ENCODE results near the gene SOD1. TPM values are rescaled to one million over a fixed set of nuclear protein-coding genes. Genes with fewer than 3 reads are reported as not detected.

The SOD1 gene
- total and polyA plus RNA-seq, 10 of the 15 experiments (the other 5 are each of a cell fraction or from before 2014, with no cell fraction given): 171 to 710 (median 313) TPM

- ATAC-seq (peak; percentile 53), FAIRE-seq (no peak), DNase-seq (ENCODE audit: low read depth, low spot score) (no peak)
- H2AFZ ChIP-seq (ENCODE audit: control insufficient read depth, low read depth, low read length): no peak overlapping the region
- no peaks in the 10 kb centered on the region for H3K9me3 ChIP-seq (replicated peaks; ENCODE audit: control insufficient read depth, insufficient read depth, low read length)
- intact Hi-C loops (cut with micrococcal nuclease; ENCODE audit: unreplicated experiment): no loop called here
- 30% methylated on average over 2 of the region's 2 CpGs for WGBS (ENCODE audit: insufficient coverage, insufficient replicate concordance, low lambda C conversion rate, missing lambda C conversion rate)
- H3K27me3 ChIP-seq (replicated peaks in 1 of 2; ENCODE audit: control insufficient read depth in 2 of 2, insufficient read depth in 2 of 2, low read length in 1 of 2): no peaks in the 10 kb centered on the region
- H3K4me1 ChIP-seq (ENCODE audit: control insufficient read depth, insufficient read depth, low read length): peaks cover 17% of the 10 kb centered on the region
- no peaks in the 10 kb centered on the region for H4K20me1 ChIP-seq (ENCODE audit: control insufficient read depth, insufficient read depth)
- no peak overlapping the region for H3K9ac ChIP-seq (ENCODE audit: control insufficient read depth, insufficient read depth, low read length)
- peaks cover 3 to 27% of the 10 kb centered on the region in 2 experiments; a peak in 3 of 4 replicates for H3K36me3 ChIP-seq (ENCODE audit: control insufficient read depth in 2 of 2, insufficient read depth in 2 of 2, low read length in 1 of 2)
- RAD21 ChIA-PET (ENCODE audit: unreplicated experiment): interaction anchor here (1.1 kb wide), 1 partner anchor 9 kb away, joined by 3 read pairs; no protein-coding TSS in a partner anchor
- in situ Hi-C loops (cut with MboI): no loop called here
- H3K4me3 ChIP-seq: no peak overlapping the region
- H3K4me2 ChIP-seq (ENCODE audit: control insufficient read depth, insufficient read depth): no peak overlapping the region
- BruUV-seq (replicated peaks): no TSS peak
- POLR2A ChIA-PET: interaction anchor here (1.5 kb wide), 1 partner anchor 104 kb away, joined by 6 read pairs; no protein-coding TSS in a partner anchor
- CTCF ChIA-PET: interaction anchor here (1.0 to 1.2 kb wide), 2 partner anchors 63 to 110 kb away, joined by 3 read pairs; no protein-coding TSS in a partner anchor
- peak overlapping the region; percentile 35 for H3K27ac ChIP-seq (ENCODE audit: control insufficient read depth, insufficient read depth)
- peaks cover 9% of the 10 kb centered on the region for H3K79me2 ChIP-seq (ENCODE audit: control insufficient read depth, insufficient read depth, low read length)
- SMC1A ChIA-PET (ENCODE audit: uncharacterized antibody, unreplicated experiment): interaction anchor here (1.5 kb wide), 1 partner anchor 45 kb away, joined by 3 read pairs; no protein-coding TSS in a partner anchor
- no peak for TF ChIP-seq TCF12 (IDR thresholded peaks at IDR 0.05; ENCODE audit: low read depth, low read length)
- TF ChIP-seq POLR2AphosphoS5 (IDR thresholded peaks at IDR 0.05; ENCODE audit: low read length): peak; percentile 24; the same call in 1 of the 2 replicates
- TF ChIP-seq BCL11A (IDR thresholded peaks at IDR 0.05; ENCODE audit: low read depth, low read length): peak; percentile 62; the same call in 1 of the 2 replicates
- no peak for TF ChIP-seq MEF2A (IDR thresholded peaks at IDR 0.05; ENCODE audit: insufficient read depth, low read depth, low read length)
- TF ChIP-seq JUND (IDR thresholded peaks at IDR 0.05; ENCODE audit: low read depth, low read length): 0 out of 2 replicates have a peak, but pooled peaks have one; percentile 38
- no peak for TF ChIP-seq SIX5 (IDR thresholded peaks at IDR 0.05; ENCODE audit: low read depth, low read length, severe bottlenecking)
- peak; percentile 27; the same call in 1 of the 2 replicates for TF ChIP-seq ATF7 (IDR thresholded peaks at IDR 0.05; ENCODE audit: low read depth)
- TF ChIP-seq, protein P1, sequence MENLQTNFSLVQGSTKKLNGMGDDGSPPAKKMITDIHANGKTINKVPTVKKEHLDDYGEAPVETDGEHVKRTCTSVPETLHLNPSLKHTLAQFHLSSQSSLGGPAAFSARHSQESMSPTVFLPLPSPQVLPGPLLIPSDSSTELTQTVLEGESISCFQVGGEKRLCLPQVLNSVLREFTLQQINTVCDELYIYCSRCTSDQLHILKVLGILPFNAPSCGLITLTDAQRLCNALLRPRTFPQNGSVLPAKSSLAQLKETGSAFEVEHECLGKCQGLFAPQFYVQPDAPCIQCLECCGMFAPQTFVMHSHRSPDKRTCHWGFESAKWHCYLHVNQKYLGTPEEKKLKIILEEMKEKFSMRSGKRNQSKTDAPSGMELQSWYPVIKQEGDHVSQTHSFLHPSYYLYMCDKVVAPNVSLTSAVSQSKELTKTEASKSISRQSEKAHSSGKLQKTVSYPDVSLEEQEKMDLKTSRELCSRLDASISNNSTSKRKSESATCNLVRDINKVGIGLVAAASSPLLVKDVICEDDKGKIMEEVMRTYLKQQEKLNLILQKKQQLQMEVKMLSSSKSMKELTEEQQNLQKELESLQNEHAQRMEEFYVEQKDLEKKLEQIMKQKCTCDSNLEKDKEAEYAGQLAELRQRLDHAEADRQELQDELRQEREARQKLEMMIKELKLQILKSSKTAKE (IDR thresholded peaks at IDR 0.05; ENCODE audit: low read depth, poor library complexity, severe bottlenecking): no peak
- TF ChIP-seq FOXM1 (IDR thresholded peaks at IDR 0.05; ENCODE audit: low read depth, low read length): peak; percentile 65; the same call in 1 of the 2 replicates
- TF ChIP-seq, protein P2, sequence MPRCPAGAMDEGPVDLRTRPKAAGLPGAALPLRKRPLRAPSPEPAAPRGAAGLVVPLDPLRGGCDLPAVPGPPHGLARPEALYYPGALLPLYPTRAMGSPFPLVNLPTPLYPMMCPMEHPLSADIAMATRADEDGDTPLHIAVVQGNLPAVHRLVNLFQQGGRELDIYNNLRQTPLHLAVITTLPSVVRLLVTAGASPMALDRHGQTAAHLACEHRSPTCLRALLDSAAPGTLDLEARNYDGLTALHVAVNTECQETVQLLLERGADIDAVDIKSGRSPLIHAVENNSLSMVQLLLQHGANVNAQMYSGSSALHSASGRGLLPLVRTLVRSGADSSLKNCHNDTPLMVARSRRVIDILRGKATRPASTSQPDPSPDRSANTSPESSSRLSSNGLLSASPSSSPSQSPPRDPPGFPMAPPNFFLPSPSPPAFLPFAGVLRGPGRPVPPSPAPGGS (IDR thresholded peaks at IDR 0.05; ENCODE audit: borderline replicate concordance, insufficient read depth, low read depth, low read length, poor library complexity, severe bottlenecking): peak; percentile 27
- TF ChIP-seq MTA2 (IDR thresholded peaks at IDR 0.05; ENCODE audit: low read depth): peak; percentile 60; the same call in 1 of the 2 replicates
- TF ChIP-seq NFYA (IDR thresholded peaks at IDR 0.05; ENCODE audit: borderline replicate concordance, low read depth, low read length): no peak
- TF ChIP-seq CREM (IDR thresholded peaks at IDR 0.05; ENCODE audit: low read depth): peak; percentile 72
- peak; percentile 72 for TF ChIP-seq MTA3 (IDR thresholded peaks at IDR 0.05; ENCODE audit: borderline replicate concordance, low read length)
- peak; percentile 99 for TF ChIP-seq JUNB (IDR thresholded peaks at IDR 0.05)
- peak; percentile 35; the same call in 1 of the 2 replicates for TF ChIP-seq GABPA (IDR thresholded peaks at IDR 0.05; ENCODE audit: low read depth)
- TF ChIP-seq MYC (IDR thresholded peaks at IDR 0.05; ENCODE audit: insufficient read depth, insufficient read length, insufficient replicate concordance, low read length, severe bottlenecking): no peak
- TF ChIP-seq DPF2 (IDR thresholded peaks at IDR 0.05): peak; percentile 72
- peak; percentile 34; the same call in 1 of the 2 replicates for TF ChIP-seq RUNX3 (IDR thresholded peaks at IDR 0.05; ENCODE audit: low read length)
Measured at GRCh38 chr21:31668651-31669491, 9.4 kb downstream of the SOD1 start.

Measured in GM12878 (cell line).